HL-60/S4 (cell line): Measurements from ENCODE around the gene PMM2.

ENCODE experiments used
- in situ Hi-C: fragments of 300-500 bp; cut with MboI; formaldehyde crosslinking; loops from 2 replicates; pipeline ENCODE4 v1.14.3; 2022; ENCODE audit warnings: low sequenced_read_pairs

PMM2 gene

DNA sequence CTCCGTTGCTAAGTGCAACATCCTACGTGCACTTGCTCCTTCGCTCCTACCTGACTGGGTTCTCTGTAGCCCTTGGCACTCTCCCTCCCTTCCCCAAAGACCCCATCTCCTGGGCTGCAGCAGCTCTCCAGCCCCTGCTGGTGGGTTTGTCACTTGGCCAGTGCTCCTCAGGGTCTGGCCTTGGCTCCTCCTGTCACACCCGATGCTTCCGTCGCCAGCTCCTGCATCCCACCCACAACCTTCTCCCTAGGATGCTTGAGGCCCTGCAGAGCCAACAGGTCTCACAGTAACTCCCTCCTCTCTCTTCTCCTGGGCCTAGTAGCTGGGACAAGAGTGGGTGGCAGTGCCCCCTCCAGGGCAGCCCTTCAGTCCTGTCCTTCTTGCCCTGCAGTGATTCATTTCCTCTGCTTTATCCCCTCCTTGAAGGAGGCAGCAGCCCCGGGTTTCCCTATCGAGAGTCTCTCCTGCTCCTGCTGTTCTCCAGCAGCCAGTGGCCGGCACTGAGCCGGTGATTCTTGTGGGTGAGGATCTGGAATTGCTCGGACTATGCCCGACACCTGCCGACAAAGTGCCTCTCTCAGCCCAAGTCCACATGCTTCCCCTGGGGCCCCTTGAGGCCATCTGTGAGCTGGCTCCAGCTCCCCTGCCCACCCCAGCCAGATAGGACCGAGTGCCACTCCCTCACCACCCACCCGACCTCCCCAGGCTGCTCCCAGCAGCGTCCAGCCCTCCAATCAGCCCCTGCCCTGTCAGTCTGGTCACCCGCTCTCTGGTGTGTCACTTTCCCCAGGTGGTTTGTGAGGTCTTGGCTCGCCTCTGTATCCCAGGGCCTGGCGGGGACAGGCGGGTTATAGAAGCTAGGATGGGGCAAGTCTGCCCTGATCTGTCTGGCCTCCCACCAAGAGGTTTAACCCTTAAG, 88.3 kb downstream of the PMM2 start:
- in situ Hi-C loops = loop anchor here (25.0 kb wide), 1 partner anchor 224 kb away; the partner anchor contains the start of gene ABAT

DNA sequence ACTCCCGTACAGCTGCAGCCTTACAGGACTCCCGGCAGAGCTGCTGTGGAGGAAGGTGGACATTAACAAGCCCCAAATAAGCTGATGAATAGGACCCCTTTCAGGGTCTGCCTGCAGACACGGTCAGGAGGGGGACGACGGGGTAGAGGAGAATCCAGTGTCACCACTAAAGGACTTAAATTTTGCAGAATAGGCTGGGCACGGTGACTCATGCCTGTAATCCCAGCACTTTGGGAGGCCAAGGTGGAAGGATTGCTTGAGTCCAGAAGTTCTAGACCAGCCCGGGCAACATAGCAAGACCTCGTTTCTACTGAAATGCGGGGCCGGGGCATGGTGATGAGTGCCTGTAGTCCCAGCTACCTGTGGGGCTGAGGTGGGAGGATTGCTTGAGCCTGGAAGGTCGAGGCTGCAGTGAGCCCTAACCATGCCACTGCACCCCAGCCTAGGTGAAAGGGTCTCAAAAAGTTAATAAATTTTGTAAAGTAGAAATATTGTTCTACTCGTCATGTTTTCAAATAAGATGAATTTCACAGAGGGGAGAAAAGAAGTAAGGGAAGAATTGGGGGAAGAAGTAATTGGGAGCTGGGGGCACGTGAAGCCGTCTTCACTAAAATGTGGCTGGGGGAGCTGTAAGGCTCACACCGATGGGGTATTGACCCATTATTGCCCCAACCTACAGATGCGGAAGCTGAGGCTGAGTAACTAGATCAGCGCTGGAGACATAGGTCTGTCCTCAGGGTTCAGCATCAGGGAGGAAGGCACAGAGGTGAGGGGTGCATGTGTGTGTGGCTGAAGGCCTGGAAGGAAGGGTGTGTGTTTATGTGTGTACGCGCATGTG, 89.2 kb downstream of the PMM2 start:
- in situ Hi-C loops = loop anchor here (25.0 kb wide), 1 partner anchor 225 kb away; the partner anchor contains the start of gene ABAT

DNA sequence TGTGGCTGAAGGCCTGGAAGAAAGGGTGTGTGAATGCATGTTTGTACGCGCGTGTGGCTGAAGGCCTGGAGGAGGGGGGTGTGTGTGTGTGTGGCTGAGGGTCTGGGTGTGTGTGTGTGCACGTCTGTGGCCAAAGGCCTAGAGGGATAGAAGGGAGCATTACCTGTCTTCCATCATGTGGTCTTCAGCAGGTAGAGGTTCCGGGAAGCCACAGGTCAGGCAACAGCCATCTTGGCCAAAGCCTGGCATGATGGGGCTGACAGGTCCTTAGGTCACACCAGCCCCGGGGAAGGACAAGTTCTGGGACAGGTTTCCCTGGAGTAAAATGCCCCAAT, 89.8 kb downstream of the PMM2 start:
- in situ Hi-C loops = loop anchor here (25.0 kb wide), 1 partner anchor 225 kb away; the partner anchor contains the start of gene ABAT

DNA sequence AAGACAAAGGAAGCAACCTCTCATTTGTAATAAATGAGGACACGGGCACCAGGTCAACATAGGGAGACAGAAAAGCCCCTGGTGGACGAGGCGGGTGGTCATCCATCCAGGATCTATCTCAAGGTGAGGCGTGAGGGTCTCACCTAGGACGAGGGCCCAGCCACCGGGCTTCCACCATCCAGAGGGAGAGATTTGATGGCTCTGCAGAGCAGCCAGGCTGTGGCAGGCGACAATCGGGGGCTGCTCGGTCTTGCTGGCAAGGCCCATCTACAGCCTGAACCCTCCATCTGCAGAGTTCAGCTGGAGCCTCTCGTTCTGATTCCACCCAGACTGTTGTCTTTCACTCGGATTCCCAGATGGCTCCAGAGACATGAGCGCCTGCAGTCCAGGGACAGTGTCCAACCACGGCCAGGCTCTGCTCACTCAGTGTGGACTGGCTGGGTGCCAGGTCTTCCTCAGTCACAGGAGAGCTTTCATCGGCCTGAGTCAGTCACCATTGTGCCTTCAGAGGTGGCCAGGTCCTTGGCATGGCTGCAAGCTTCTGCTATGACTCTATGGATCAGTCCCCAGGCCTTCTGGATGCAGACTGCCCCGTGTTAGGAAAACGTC, 90.4 kb downstream of the PMM2 start:
- in situ Hi-C loops = loop anchor here (25.0 kb wide), 1 partner anchor 226 kb away; the partner anchor contains the start of gene ABAT

DNA sequence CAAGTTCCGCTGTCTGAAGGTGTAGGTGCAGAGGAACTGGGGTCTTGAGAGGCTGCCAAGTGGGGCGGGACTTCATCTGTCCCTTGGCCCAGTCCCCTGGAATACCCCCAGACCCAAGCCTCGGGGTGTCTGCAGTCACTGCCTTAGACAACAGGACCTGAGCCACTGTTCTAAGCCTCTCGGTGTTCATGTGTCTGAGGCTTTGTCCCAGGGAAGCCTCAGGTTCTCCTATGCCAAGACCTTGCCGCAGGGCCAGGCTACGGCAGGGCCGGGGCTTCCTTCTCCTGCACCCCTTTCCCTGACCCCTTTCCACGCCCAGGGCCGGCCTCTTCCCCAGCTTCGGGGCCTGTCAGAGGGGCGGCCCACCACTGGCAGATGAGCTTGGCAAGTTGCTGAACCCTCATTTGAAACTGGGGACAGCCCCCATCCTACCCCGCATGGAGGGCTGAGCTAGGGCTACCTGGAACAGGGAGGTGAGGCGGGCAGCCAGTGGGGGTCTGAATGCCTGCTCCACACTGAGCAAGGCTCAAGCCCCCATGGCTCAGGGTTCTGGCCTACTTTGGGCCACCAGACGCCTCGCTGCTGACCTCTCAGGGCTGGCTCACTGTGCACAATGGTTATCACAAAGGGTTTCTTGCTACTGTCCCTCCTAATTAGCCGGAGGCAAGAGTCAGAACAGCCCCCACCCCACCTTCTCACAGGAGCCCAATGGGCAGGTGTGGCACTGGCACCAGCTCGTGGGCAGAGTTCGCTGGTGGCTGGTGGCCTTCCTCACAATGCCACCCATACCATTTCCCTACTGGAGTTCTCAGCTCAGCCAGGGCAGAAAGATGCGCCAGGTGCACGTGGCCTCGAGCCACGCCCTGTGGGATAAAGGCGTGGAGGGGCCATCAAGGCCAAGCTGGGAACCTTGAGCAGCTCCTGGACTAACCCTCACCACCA, 91.6 kb downstream of the PMM2 start:
- in situ Hi-C loops = loop anchor here (25.0 kb wide), 1 partner anchor 227 kb away; the partner anchor contains the start of gene ABAT

DNA sequence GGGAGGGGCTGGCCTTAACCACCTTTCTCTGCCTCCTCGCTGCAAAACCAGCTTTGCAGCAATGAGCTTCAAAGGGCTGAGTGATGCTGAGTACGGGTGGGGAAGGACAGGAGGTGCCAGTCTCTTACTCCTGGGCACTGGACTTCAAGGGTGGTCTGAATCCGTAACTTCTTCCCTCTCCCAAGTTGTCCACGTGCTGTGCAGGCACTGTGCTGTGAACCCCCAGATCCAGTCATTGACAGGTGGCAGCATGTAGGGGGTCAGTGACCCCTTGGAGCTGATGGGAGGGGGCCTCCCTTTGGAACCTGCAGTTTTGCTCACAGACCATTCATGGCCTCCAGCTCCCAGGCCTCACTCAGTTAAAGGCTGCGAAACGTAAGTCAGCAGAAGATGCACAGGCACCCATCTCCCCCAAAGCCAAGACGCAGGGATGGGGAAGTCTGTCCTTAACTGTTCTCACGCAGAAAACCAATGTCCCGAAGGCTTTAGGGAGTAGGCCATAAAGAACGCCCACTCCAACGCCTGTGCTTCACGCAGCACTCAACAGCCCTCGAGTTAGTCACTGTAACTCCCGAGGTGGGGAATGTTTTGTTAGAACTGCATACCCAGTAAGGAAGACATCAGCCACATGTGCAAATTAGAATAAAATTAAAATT, 92.4 kb downstream of the PMM2 start:
- in situ Hi-C loops = loop anchor here (25.0 kb wide), 1 partner anchor 228 kb away; the partner anchor contains the start of gene ABAT

DNA sequence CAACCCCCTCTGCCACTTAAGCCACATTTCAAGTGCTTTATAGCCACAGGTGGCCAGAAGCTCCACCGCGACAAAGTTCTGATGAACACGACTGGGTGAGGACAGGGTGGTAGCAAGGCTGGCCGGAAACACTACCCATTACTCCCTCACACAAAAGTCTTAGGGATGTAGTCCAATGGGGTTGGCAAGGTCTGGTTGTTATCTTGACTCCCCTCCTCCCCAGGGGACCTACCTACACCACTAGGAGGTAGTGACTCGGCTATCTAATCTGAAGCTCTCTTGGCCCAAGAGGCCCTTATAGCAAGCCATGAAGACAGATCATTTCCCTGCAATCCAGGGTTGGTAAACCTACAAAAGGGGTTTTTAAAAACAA, 92.9 kb downstream of the PMM2 start:
- in situ Hi-C loops = loop anchor here (25.0 kb wide), 1 partner anchor 228 kb away; the partner anchor contains the start of gene ABAT

DNA sequence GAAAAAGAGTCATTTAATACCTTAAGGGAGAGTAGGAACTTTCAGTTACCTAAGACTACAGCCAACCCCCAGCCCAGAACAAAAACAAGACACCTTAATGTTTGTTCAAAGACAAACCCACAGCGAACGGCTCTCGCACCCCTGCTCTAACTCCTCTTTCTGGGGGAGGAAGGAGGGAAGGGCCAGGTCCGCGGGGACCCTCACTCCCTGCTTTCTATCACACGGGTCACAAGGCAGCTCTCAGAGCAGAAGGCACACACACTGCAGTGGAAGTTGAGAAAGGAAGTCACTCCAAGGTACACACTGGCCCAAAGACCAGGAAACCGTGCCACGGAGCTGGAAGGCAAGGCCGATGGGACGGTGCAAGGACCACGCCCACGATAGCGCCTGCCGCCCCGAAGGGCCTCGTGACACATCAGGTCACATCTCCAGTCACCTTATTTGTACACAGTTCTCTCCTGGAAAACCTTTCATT, 94.5 kb downstream of the PMM2 start:
- in situ Hi-C loops = loop anchor here (25.0 kb wide), 1 partner anchor 230 kb away; the partner anchor contains the start of gene ABAT

DNA sequence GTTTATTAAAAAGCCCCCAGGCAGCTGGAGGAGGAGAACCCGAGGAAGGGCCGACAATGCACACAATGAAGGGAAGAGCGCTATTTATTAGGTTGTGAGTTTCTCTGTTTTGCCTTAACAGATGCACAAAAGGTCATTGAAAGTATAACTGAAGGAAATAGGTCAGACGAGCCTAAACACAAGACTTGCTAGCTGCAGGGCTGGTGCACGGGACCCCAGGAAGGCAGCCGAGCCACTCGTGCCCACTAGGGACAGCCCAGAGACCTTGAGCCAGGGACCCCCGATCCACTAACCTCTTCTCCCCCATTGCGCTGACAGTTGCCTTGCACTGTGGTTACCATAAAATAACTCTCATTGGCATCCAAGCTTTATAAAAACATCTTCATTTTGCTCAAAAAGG, 95.8 kb downstream of the PMM2 start:
- in situ Hi-C loops = loop anchor here (25.0 kb wide), 1 partner anchor 231 kb away; the partner anchor contains the start of gene ABAT

DNA sequence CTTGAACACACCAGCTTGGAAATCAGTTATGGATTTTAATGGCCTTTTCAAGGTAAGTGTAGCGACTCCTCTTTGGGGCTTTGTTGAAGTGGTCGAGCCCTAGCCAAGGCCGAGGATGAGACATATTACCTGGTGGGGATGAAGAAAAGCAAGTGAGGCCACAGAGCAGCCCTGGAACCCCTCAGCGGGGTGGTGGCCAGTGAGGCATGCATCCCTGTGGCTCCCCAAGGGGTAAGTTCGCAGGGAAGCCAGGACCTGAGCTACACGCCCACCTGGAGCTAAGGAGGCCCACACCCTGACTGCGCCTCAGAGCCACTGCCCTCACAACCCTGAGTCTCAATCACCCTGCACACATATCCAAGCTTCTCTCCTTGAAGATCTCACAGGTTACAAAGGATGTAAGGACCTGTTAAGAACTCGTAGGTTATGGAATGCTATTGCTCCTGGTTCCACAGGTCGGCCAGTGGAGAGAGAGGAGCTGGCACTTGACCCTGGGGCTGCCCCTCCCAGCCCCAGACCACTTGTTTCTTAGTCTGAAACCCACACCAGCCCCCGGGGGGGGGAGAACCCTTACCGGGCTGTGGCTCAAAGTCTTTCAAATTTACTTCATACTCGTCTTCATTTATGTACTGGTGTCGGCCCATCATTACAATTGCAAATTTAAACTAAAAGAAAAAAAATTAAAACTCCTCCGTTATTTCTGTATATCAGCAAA, 96.5 kb downstream of the PMM2 start:
- in situ Hi-C loops = loop anchor here (25.0 kb wide), 1 partner anchor 232 kb away; the partner anchor contains the start of gene ABAT

DNA sequence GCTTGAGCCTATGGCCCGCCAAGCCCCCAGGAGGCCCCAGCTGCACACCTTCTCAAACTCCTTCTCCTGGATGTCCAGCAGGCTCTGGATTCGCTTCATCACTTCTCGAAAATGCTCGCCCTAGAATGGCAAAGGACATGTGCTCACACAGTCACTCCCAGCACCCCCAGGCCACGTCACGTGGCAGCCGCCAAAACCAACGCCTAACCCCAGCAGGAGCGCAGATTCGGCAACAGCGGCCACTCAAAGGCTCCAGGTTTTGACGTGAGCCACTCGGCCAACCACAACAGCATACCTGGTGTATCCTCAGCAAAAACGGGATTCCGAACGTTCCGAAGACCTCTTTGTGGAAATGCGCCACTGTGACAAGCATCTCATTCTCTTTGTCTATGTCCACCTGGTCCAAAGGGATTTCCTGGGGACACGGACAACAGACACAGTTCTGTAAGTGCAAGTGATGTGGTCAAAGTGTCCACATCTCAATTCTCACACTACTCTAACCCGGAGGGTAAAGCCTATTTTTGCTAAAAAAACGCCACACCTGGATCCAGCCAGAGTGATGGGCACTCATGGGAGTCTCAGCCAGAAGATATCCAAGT, 97.2 kb downstream of the PMM2 start:
- in situ Hi-C loops = loop anchor here (25.0 kb wide), 1 partner anchor 233 kb away; the partner anchor contains the start of gene ABAT

DNA sequence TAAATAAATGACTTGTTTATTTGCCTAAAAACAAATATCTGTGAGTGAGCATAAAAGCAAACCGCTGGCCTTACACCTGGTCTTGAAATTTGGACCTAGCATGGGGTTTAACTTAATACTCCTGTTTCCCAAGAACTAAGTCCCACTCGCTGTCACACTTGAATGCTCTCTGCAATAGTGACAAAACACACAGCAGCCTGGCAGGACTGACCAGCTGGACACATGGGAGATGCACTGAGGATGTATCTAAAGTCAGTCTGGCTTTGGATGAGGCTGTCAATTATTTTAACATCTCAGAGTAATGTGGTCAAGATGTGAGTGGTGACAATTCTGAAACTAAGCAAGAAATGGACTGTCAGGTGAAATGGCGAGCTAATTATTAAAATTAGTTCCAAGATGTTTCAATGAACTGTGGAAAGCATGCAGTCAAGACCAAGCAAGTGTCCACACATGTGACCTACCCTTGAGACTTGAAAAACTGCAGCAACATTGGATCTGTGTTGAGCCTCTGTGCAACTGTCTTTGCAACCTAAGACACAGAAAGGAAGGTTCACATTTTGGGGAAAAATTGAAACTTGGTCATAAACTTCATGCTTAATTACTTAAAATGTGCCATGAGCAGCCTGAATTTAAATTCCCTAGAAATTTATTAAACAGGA, 101.2 kb downstream of the PMM2 start:
- in situ Hi-C loops = loop anchor here (25.0 kb wide), 1 partner anchor 236 kb away; the partner anchor contains the start of gene ABAT
